Stomach (tissue), 9 donors: Measurements from ENCODE around the gene BIRC7. TPM values are rescaled to one million over a fixed set of nuclear protein-coding genes. Genes with fewer than 3 reads are reported as not detected.

Experiments
- DNase-seq, 2 donors: peaks; one replicate each; pipeline versions ENCODE4 v3.0.0 to v3.0.0-alpha.2; 2013 to 2019
- H3K27ac ChIP-seq, 5 donors: fragments of 200-600 bp in 4 of 5; sonication (generic) in 4 of 5; one replicate each; pipeline ENCODE4 v1.5.1; 2013 to 2019; ENCODE audit warnings: mild to moderate bottlenecking in 1 of 5, moderate library complexity in 1 of 5
- H3K27me3 ChIP-seq, 3 donors: fragments of 200-600 bp; sonication (generic); one replicate each; pipeline ENCODE4 v1.5.1; 2017 to 2019; ENCODE audit warnings: mixed run types in 1 of 3
- H3K36me3 ChIP-seq, 4 donors: fragments of 200-600 bp; sonication (generic); 1 replicate in 3 of 4; 2 replicates in 1 of 4; pipeline ENCODE4 v1.5.1; 2016 to 2019
- H3K4me1 ChIP-seq, 4 donors: fragments of 200-600 bp; sonication (generic); one replicate each; pipeline ENCODE4 v1.5.1; 2016 to 2019
- H3K4me3 ChIP-seq, 4 donors: fragments of 200-600 bp; sonication (generic) in 3 of 4; one replicate each; pipeline ENCODE4 v1.5.1; 2016 to 2019; ENCODE audit warnings: mild to moderate bottlenecking in 1 of 4
- H3K9me3 ChIP-seq, 4 donors: fragments of 200-600 bp; sonication (generic); one replicate each; pipeline ENCODE4 v1.5.1; 2016 to 2019
- CTCF ChIP-seq, 7 experiments: fragments of 450-650 bp in 4 of 7; fragments of 200-600 bp in 3 of 7; sonication (generic) in 3 of 7; IDR thresholded peaks; one replicate each; pipeline ENCODE4 v1.5.1; 2016 to 2019; ENCODE audit warnings: antibody characterized with exemption in 7 of 7, control low read depth in 2 of 7, mild to moderate bottlenecking in 1 of 7
- EP300 ChIP-seq: sonication (generic); formaldehyde crosslinking; IDR thresholded peaks from one replicate; pipeline ENCODE4 v1.6.1; 2017; ENCODE audit warnings: antibody characterized with exemption
- POLR2A ChIP-seq, 4 donors: fragments of 450-650 bp; IDR thresholded peaks; one replicate each; pipeline ENCODE4 v1.6.1; 2016; ENCODE audit warnings: antibody characterized with exemption in 4 of 4, control low read depth in 2 of 4, mild to moderate bottlenecking in 1 of 4, moderate library complexity in 1 of 4
- POLR2AphosphoS5 ChIP-seq, 3 donors: sonication (generic); formaldehyde crosslinking; IDR thresholded peaks; one replicate each; pipeline ENCODE4 v1.6.1; 2016; ENCODE audit warnings: antibody characterized with exemption in 3 of 3
- WGBS, 5 donors: extraction: QIAGEN DNeasy Blood & Tissue Kit in 3 of 5; methylation state at CpG; one replicate each; pipeline versions ENCODE4 v1.1.5 to v1.1.7; 2013 to 2018; 5-methylcytosine and 5-hydroxymethylcytosine counted together
- intact Hi-C: fragments of 100-400 bp; cut with DNase I; formaldehyde crosslinking; loops from one replicate; pipeline ENCODE4 v1.15.1; 2023; ENCODE audit warnings: low total_unique reads
- polyA plus RNA-seq, 3 donors: library from polyadenylated mRNA; stranded (reverse); fragments of 200-250 nt; gene quantifications; one replicate each; pipeline ENCODE4 v1.2.3, GENCODE V29; 2013
- total RNA-seq, 5 donors: library from RNA; depleted of rRNA; stranded (reverse); fragments of >200 nt; gene quantifications; one replicate each; pipeline versions ENCODE4 v1.1.0 to v1.2.3, GENCODE V29; 2014 to 2016
- donor health status: healthy with polysubstance abuse.
- donor health status: Bipolar disorder and iron deficiency.
- donor health status: healthy.

BIRC7 gene
- total and polyA plus RNA-seq, 8 donors = not detected

GRCh38 chr20:63202021-63202420, 33.7 kb upstream of the BIRC7 start:
- Histone ChIP-seq H3K27me3 (no peaks in the 10 kb centered on the region), H3K27ac (no peak overlapping the region), H3K9me3 (no peaks in the 10 kb centered on the region), H3K4me3 (no peak overlapping the region), H3K4me1 (peaks cover 3 to 55% (median 36%) of the 10 kb centered on the region in 4 donors), H3K36me3 (peaks cover 55 to 86% (median 85%) of the 10 kb centered on the region in 4 donors)
- intact Hi-C loops = no loop called here
- TF ChIP-seq EP300 (no peak), POLR2A (IDR thresholded peaks at IDR 0.05) (no peak), POLR2AphosphoS5 (IDR thresholded peaks at IDR 0.05) (no peak), CTCF (IDR thresholded peaks at IDR 0.05) (no peak)
- no peak for DNase-seq
- WGBS, 5 donors = 87 to 94% (median 91%) methylated on average over 17 of the region's 17 CpGs

DNA sequence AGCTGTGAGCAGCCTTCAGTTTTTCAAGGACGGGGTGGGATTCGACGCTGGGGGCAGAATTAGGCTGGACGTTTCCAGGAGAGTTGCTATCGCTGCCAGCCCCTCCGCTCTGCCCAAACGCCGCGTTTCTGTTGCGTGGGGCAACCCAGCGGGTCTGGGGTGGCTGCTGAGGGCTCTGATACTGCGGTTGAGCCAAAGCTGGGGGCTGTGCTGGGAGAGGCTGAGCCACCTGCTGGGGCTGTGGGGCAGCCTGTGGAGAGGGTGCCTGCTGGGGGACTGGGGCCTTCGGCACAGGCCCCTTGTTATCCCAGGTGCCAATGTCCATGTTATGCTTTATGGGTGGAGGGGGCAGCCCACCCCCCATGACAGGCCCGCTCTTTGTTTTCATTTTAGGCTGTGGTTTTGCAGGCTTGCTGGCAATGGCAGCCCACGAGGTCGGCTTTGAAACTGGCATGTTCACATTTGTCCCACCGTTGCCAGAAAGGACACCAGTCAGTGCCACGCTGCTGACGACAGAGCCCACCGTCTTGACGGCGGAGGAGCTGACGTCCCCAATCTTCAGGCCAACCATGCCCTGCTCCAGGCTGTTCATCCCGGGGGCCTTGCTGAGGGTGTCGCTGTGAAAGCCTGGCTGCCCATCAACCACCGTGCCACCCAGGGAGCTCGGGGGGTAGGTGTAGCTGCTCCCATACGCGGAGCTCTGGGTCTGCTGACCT, 32.7 kb upstream of the BIRC7 start:
- 91 to 95% (median 94%) methylated on average over 19 to 29 of the region's 29 CpGs for WGBS, 5 donors
- Histone ChIP-seq H3K27ac (no peak overlapping the region), H3K4me1 (peaks cover 0 to 54% (median 33%) of the 10 kb centered on the region in 4 donors), H3K9me3 (no peaks in the 10 kb centered on the region), H3K27me3 (no peaks in the 10 kb centered on the region), H3K36me3 (peaks cover 61 to 90% (median 85%) of the 10 kb centered on the region in 4 donors), H3K4me3 (no peak overlapping the region)
- DNase-seq = no peak
- no peak for TF ChIP-seq POLR2AphosphoS5 (IDR thresholded peaks at IDR 0.05)
- no peak for TF ChIP-seq EP300
- no peak for TF ChIP-seq POLR2A (IDR thresholded peaks at IDR 0.05)
- TF ChIP-seq CTCF (IDR thresholded peaks at IDR 0.05) = no peak
- intact Hi-C loops = no loop called here

GRCh38 chr20:63204362-63204761, 31.3 kb upstream of the BIRC7 start:
- no peak for TF ChIP-seq CTCF (IDR thresholded peaks at IDR 0.05)
- TF ChIP-seq POLR2A (IDR thresholded peaks at IDR 0.05) = no peak
- no peak for TF ChIP-seq POLR2AphosphoS5 (IDR thresholded peaks at IDR 0.05)
- TF ChIP-seq EP300 = no peak
- intact Hi-C loops = no loop called here
- DNase-seq = no peak
- no peak overlapping the region for H3K27ac ChIP-seq
- peaks cover 0 to 54% (median 29%) of the 10 kb centered on the region in 4 donors for H3K4me1 ChIP-seq
- no peaks in the 10 kb centered on the region for H3K27me3 ChIP-seq
- H3K9me3 ChIP-seq = no peaks in the 10 kb centered on the region
- WGBS, 5 donors = 85 to 93% (median 90%) methylated on average over 5 of the region's 5 CpGs
- no peak overlapping the region for H3K4me3 ChIP-seq
- peaks cover 65 to 100% (median 98%) of the 10 kb centered on the region in 4 donors for H3K36me3 ChIP-seq

- no peak overlapping the region for H3K4me3 ChIP-seq
- H3K4me1 ChIP-seq = peaks cover 0 to 60% (median 27%) of the 10 kb centered on the region in 4 donors
- TF ChIP-seq EP300 (no peak), POLR2A (IDR thresholded peaks at IDR 0.05) (no peak)
- H3K36me3 ChIP-seq = peaks cover 68 to 100% (median 100%) of the 10 kb centered on the region in 4 donors
- intact Hi-C loops = no loop called here
- no peaks in the 10 kb centered on the region for H3K9me3 ChIP-seq
- 72 to 87% (median 83%) methylated on average over 10 of the region's 10 CpGs for WGBS, 5 donors
- no peaks in the 10 kb centered on the region for H3K27me3 ChIP-seq
- DNase-seq = no peak
- H3K27ac ChIP-seq = peak overlapping the region in 2 of 5 donors; percentile 34 to 52
Measured at GRCh38 chr20:63205896-63206295, 29.8 kb upstream of the BIRC7 start.

GRCh38 chr20:63206878-63207277, 28.8 kb upstream of the BIRC7 start:
- WGBS, 5 donors = 46 to 79% (median 73%) methylated on average over 11 of the region's 11 CpGs
- H3K4me3 ChIP-seq = no peak overlapping the region
- H3K4me1 ChIP-seq = peaks cover 0 to 67% (median 33%) of the 10 kb centered on the region in 4 donors
- peak overlapping the region in 2 of 5 donors; percentile 40 to 52 for H3K27ac ChIP-seq
- peaks cover 67 to 100% (median 100%) of the 10 kb centered on the region in 4 donors for H3K36me3 ChIP-seq
- no peak for TF ChIP-seq POLR2A (IDR thresholded peaks at IDR 0.05)
- peak in 2 of 3 donors; percentile 22 to 56 for TF ChIP-seq POLR2AphosphoS5 (IDR thresholded peaks at IDR 0.05)
- no peaks in the 10 kb centered on the region for H3K27me3 ChIP-seq
- intact Hi-C loops = no loop called here
- no peak for DNase-seq
- no peaks in the 10 kb centered on the region for H3K9me3 ChIP-seq
